A549 (cell line): ENCODE results near the gene GDF2. TPM values are rescaled to one million over a fixed set of nuclear protein-coding genes. Genes with fewer than 3 reads are reported as not detected.

Source experiments
- ATAC-seq, 2 experiments: fragments of 200-7000 bp in 1 of 2; fragments of >200 bp in 1 of 2; cut with Nextera tagmentation in 1 of 2; cut with Tn5 transposase in 1 of 2; 3 replicates each; pipeline versions ENCODE4 v1.8.0 to v1.9.1; 2018 to 2020; ENCODE audit warnings: mild to moderate bottlenecking in 1 of 2, moderate library complexity in 1 of 2
- CTCF ChIA-PET: fragments of 300-600 bp; sonication (Branson Sonifier 250); formaldehyde crosslinking; extraction: SDS; loops from one replicate; lab custom pipeline; 2021; ENCODE audit warnings: antibody characterized with exemption, inconsistent platforms; lab: Yijun Ruan, JAX
- POLR2A ChIA-PET: fragments of 350-600 bp; formaldehyde crosslinking; extraction: SDS; loops from one replicate; lab custom pipeline; 2021; ENCODE audit warnings: antibody characterized with exemption, inconsistent platforms; lab: Yijun Ruan, JAX
- DNase-seq, 2 experiments: peaks; one replicate each; pipeline versions ENCODE4 v3.0.0 to v3.0.0-alpha.2; 2011 to 2016; ENCODE audit warnings: low read depth in 1 of 2, low spot score in 1 of 2
- FAIRE-seq: peaks from 2 replicates; lab custom pipeline; 2011; peaks lifted over from hg19 to GRCh38; lab: Jason Lieb, UNC
- H3K27ac ChIP-seq, 2 experiments: fragments of >200 bp; sonication (Bioruptor Twin); formaldehyde crosslinking; 3 replicates each; pipeline ENCODE4 v1.5.1; 2016 to 2017
- H3K4me1 ChIP-seq: fragments of >200 bp; sonication (Bioruptor Twin); formaldehyde crosslinking; 3 replicates; pipeline ENCODE4 v1.6.1; 2016
- H3K4me2 ChIP-seq: fragments of >200 bp; sonication (Bioruptor Twin); formaldehyde crosslinking; 3 replicates; pipeline ENCODE4 v1.6.1; 2016
- H3K4me3 ChIP-seq: fragments of >200 bp; sonication (Bioruptor Twin); formaldehyde crosslinking; 3 replicates; pipeline ENCODE4 v1.5.1; 2016
- H3K9me3 ChIP-seq: fragments of >200 bp; sonication (Bioruptor Twin); formaldehyde crosslinking; 3 replicates; pipeline ENCODE4 v1.6.1; 2016
- ATOH8 ChIP-seq: fragments of 250-450 bp; sonication (Bioruptor Pico); IDR thresholded peaks from 2 replicates; pipeline ENCODE4 v1.5.0; 2020; ENCODE audit warnings: low read depth, mild to moderate bottlenecking, moderate library complexity
- BCL3 ChIP-seq: fragments of >200 bp; sonication (Bioruptor Twin); formaldehyde crosslinking; IDR thresholded peaks from 3 replicates; pipeline ENCODE4 v1.6.1; 2016
- CHD2 ChIP-seq: fragments of 150-350 bp; IDR thresholded peaks from 2 replicates; pipeline ENCODE4 v1.6.1; 2014; ENCODE audit warnings: low read length; ENCODE audit not compliant: partially characterized antibody
- ELK1 ChIP-seq: fragments of 150-350 bp; IDR thresholded peaks from 2 replicates; pipeline ENCODE4 v1.6.1; 2014; ENCODE audit warnings: low read depth, mild to moderate bottlenecking, low read length
- EP300 ChIP-seq, 2 experiments: fragments of >200 bp; sonication (Bioruptor Twin); formaldehyde crosslinking; IDR thresholded peaks; 2 replicates in 1 of 2; 3 replicates in 1 of 2; pipeline ENCODE4 v1.6.1; 2016 to 2017
- ESRRA ChIP-seq: fragments of 150-350 bp; IDR thresholded peaks from 2 replicates; pipeline ENCODE4 v1.6.1; 2014; ENCODE audit warnings: mild to moderate bottlenecking, low read length, borderline replicate concordance
- FOSB ChIP-seq: fragments of 250-450 bp; sonication (Bioruptor Pico); IDR thresholded peaks from 2 replicates; pipeline ENCODE4 v1.5.0; 2020; ENCODE audit warnings: mild to moderate bottlenecking, moderate library complexity
- HES2 ChIP-seq: fragments of >200 bp; sonication (Bioruptor Twin); formaldehyde crosslinking; IDR thresholded peaks from 2 replicates; pipeline ENCODE4 v1.6.1; 2016
- HEYL ChIP-seq: fragments of 250-450 bp; sonication (Bioruptor Pico); IDR thresholded peaks from 2 replicates; pipeline ENCODE4 v1.8.0; 2021; ENCODE audit warnings: mild to moderate bottlenecking, moderate library complexity
- JUNB ChIP-seq: fragments of >200 bp; sonication (Bioruptor Twin); formaldehyde crosslinking; IDR thresholded peaks from 2 replicates; pipeline ENCODE4 v1.6.1; 2016
- KDM5A ChIP-seq: fragments of 200-600 bp; sonication (generic); IDR thresholded peaks from 2 replicates; pipeline ENCODE4 v1.6.1; 2016; ENCODE audit warnings: antibody characterized with exemption, mild to moderate bottlenecking
- MAFK ChIP-seq: fragments of 450-650 bp; IDR thresholded peaks from 2 replicates; pipeline ENCODE4 v1.6.1; 2014; ENCODE audit not compliant: partially characterized antibody
- MAZ ChIP-seq: fragments of 150-350 bp; IDR thresholded peaks from 2 replicates; pipeline ENCODE4 v1.6.1; 2014; ENCODE audit warnings: antibody characterized with exemption, low read depth, low read length, borderline replicate concordance
- PHF8 ChIP-seq: fragments of 200-600 bp; sonication (generic); IDR thresholded peaks from 2 replicates; pipeline ENCODE4 v1.6.1; 2016; ENCODE audit warnings: low read depth, mild to moderate bottlenecking, antibody characterized with exemption, moderate library complexity, borderline replicate concordance
- RCOR1 ChIP-seq: fragments of 150-350 bp; IDR thresholded peaks from 2 replicates; pipeline ENCODE4 v1.6.1; 2014; ENCODE audit warnings: antibody characterized with exemption, low read length, low read depth
- REST ChIP-seq: fragments of 200-600 bp; sonication (generic); IDR thresholded peaks from 2 replicates; pipeline ENCODE4 v1.6.1; 2016; ENCODE audit warnings: antibody characterized with exemption, mild to moderate bottlenecking, moderate library complexity
- RFX5 ChIP-seq: fragments of 450-650 bp; IDR thresholded peaks from 2 replicates; pipeline ENCODE4 v1.7.1; 2014; ENCODE audit warnings: antibody characterized with exemption, mild to moderate bottlenecking, moderate library complexity
- SMC3 ChIP-seq: fragments of >200 bp; sonication (Bioruptor Twin); formaldehyde crosslinking; IDR thresholded peaks from 3 replicates; pipeline ENCODE4 v1.6.1; 2018; ENCODE audit warnings: inconsistent platforms
- SREBF2 ChIP-seq: fragments of 450-650 bp; IDR thresholded peaks from 2 replicates; pipeline ENCODE4 v1.6.1; 2014; ENCODE audit warnings: mild to moderate bottlenecking, moderate library complexity
- ZFP36 ChIP-seq: fragments of 450-650 bp; IDR thresholded peaks from 2 replicates; pipeline ENCODE4 v1.6.1; 2014; ENCODE audit warnings: borderline replicate concordance; ENCODE audit not compliant: partially characterized antibody
- ZNF302 ChIP-seq: fragments of 250-450 bp; sonication (Bioruptor Pico); IDR thresholded peaks from 2 replicates; pipeline ENCODE4 v1.9.0; 2021; ENCODE audit warnings: inconsistent platforms, mild to moderate bottlenecking, moderate library complexity
- ZSCAN20 ChIP-seq: fragments of 250-450 bp; sonication (Bioruptor Pico); IDR thresholded peaks from 2 replicates; pipeline ENCODE4 v1.8.0; 2022; ENCODE audit warnings: mild to moderate bottlenecking, moderate library complexity
- WGBS: methylation state at CpG from one replicate; pipeline ENCODE4 v1.1.6; 2017; ENCODE audit errors: missing lambda C conversion rate; 5-methylcytosine and 5-hydroxymethylcytosine counted together
- polyA plus RNA-seq, 4 experiments: library from polyadenylated mRNA; depleted of rRNA in 3 of 4; stranded (reverse); fragments of >200 nt; fragmentation: RNase III in 1 of 4; extraction: RNeasy Plus Mini Kit Qiagen cat#74134 plus additional on column Dnase treatment in 1 of 4; gene quantifications; 2 replicates in 3 of 4; 3 replicates in 1 of 4; pipeline ENCODE4 v1.2.3, GENCODE V29; 2011 to 2017

The GDF2 gene
- polyA plus RNA-seq, 2 of the 4 experiments (the other 2 are of a cell fraction): not detected

GRCh38 chr10:47351899-47352815, 29.9 kb downstream of the GDF2 start:
- FAIRE-seq (no peak), DNase-seq (no peak), ATAC-seq (peak in 1 of 2 experiments; percentile 14; a peak in 3 of 6 replicates)
- no peak for TF ChIP-seq MAFK
- no peak for TF ChIP-seq RCOR1
- no peak for TF ChIP-seq KDM5A
- TF ChIP-seq ATOH8 (CRISPR knock-in tag): no peak
- TF ChIP-seq ELK1: no peak
- no peak for TF ChIP-seq CHD2
- TF ChIP-seq PHF8: no peak
- no peak for TF ChIP-seq EP300 (IDR thresholded peaks at IDR 0.05)
- no peak for TF ChIP-seq ZSCAN20 (CRISPR knock-in tag)
- no peak for TF ChIP-seq JUNB
- TF ChIP-seq ZNF302 (CRISPR knock-in tag): no peak
- Histone ChIP-seq H3K27ac (no peak overlapping the region), H3K4me1 (no peaks in the 10 kb centered on the region), H3K9me3 (no peaks in the 10 kb centered on the region), H3K4me2 (no peak overlapping the region), H3K4me3 (no peak overlapping the region)
- WGBS: 69% methylated on average over 14 of the region's 14 CpGs
- CTCF ChIA-PET: interaction anchor here (1.1 to 3.1 kb wide), 4 partner anchors 9 to 327 kb away, joined by 3 to 17 read pairs (median 10); no protein-coding TSS in a partner anchor
- POLR2A ChIA-PET: no interaction called here

- no peak for DNase-seq
- TF ChIP-seq REST: no peak
- no peak for TF ChIP-seq MAZ
- no peak for TF ChIP-seq SMC3
- no peak for TF ChIP-seq ATOH8 (CRISPR knock-in tag)
- no peak for TF ChIP-seq RFX5
- no peak for TF ChIP-seq BCL3
- no peak for TF ChIP-seq FOSB (CRISPR knock-in tag)
- no peak for TF ChIP-seq ZFP36
- TF ChIP-seq HES2: no peak
- no peak for TF ChIP-seq HEYL
- no peak for TF ChIP-seq SREBF2
- TF ChIP-seq ESRRA: no peak
- CTCF ChIA-PET: interaction anchor here (0.9 to 3.2 kb wide), 9 partner anchors 8 to 329 kb away, joined by 3 to 17 read pairs (median 6); no protein-coding TSS in a partner anchor
- Histone ChIP-seq H3K9me3 (no peaks in the 10 kb centered on the region), H3K4me2 (no peak overlapping the region), H3K4me3 (no peak overlapping the region), H3K27ac (no peak overlapping the region), H3K4me1 (no peaks in the 10 kb centered on the region)
- POLR2A ChIA-PET: no interaction called here
- ATAC-seq: no peak
- no peak for FAIRE-seq
- 87% methylated on average over 3 of the region's 6 CpGs for WGBS
These were observed 31.1 kb downstream of the GDF2 start for GRCh38 chr10:47353351-47353750.
